WERI-Rb-1 (cell line): ENCODE measurements around the gene PDE1A.

ENCODE experiments used
- DNase-seq: peaks from one replicate; pipeline ENCODE4 v3.0.0-alpha.2; 2020
- H3K27ac ChIP-seq: fragments of 250-450 bp; sonication (Bioruptor Pico); 2 replicates; pipeline ENCODE4 v1.5.1; 2020; ENCODE audit warnings: mild to moderate bottlenecking, moderate library complexity
- H3K27me3 ChIP-seq: fragments of 250-450 bp; sonication (Bioruptor Pico); 2 replicates; pipeline ENCODE4 v1.5.1; 2021; ENCODE audit warnings: mild to moderate bottlenecking, low read depth, moderate library complexity; ENCODE audit not compliant: insufficient read depth, severe bottlenecking
- H3K36me3 ChIP-seq: fragments of 250-450 bp; sonication (Bioruptor Pico); 2 replicates; pipeline ENCODE4 v1.5.1; 2020; ENCODE audit warnings: mild to moderate bottlenecking, moderate library complexity
- H3K4me3 ChIP-seq: 2 replicates; pipeline ENCODE4 v1.5.1; 2011; ENCODE audit warnings: low read depth, mild to moderate bottlenecking, control low read depth, low read length
- H3K9me3 ChIP-seq: fragments of 250-450 bp; sonication (Bioruptor Pico); 2 replicates; pipeline ENCODE4 v1.5.1; 2021; ENCODE audit warnings: mild to moderate bottlenecking, moderate library complexity; ENCODE audit not compliant: severe bottlenecking
- TF ChIP-seq, protein P1 (sequence below): IDR thresholded peaks from 2 replicates; pipeline ENCODE4 v1.5.1; 2011; ENCODE audit warnings: low read depth, mild to moderate bottlenecking, control low read depth, inconsistent platforms, low read length

The PDE1A gene

GRCh38 chr2:182164686-182165085 is 262.1 kb downstream of the PDE1A start:
- no peak for DNase-seq
- no peaks in the 10 kb centered on the region for H3K27me3 ChIP-seq
- no peaks in the 10 kb centered on the region for H3K9me3 ChIP-seq
- no peak overlapping the region for H3K4me3 ChIP-seq
- H3K36me3 ChIP-seq = no peaks in the 10 kb centered on the region
- TF ChIP-seq, protein P1, sequence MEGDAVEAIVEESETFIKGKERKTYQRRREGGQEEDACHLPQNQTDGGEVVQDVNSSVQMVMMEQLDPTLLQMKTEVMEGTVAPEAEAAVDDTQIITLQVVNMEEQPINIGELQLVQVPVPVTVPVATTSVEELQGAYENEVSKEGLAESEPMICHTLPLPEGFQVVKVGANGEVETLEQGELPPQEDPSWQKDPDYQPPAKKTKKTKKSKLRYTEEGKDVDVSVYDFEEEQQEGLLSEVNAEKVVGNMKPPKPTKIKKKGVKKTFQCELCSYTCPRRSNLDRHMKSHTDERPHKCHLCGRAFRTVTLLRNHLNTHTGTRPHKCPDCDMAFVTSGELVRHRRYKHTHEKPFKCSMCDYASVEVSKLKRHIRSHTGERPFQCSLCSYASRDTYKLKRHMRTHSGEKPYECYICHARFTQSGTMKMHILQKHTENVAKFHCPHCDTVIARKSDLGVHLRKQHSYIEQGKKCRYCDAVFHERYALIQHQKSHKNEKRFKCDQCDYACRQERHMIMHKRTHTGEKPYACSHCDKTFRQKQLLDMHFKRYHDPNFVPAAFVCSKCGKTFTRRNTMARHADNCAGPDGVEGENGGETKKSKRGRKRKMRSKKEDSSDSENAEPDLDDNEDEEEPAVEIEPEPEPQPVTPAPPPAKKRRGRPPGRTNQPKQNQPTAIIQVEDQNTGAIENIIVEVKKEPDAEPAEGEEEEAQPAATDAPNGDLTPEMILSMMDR = no peak
- no peak overlapping the region for H3K27ac ChIP-seq

GRCh38 chr2:182163878-182164277 is 263.0 kb downstream of the PDE1A start:
- H3K4me3 ChIP-seq = no peak overlapping the region
- DNase-seq = no peak
- no peak overlapping the region for H3K27ac ChIP-seq

GRCh38 chr2:182148344-182148743 is 278.5 kb downstream of the PDE1A start:
- TF ChIP-seq, protein P1 = no peak
- H3K36me3 ChIP-seq = no peaks in the 10 kb centered on the region

More at GRCh38 chr2:182163878-182164277, 263.0 kb downstream of the PDE1A start:
- TF ChIP-seq, protein P1 = no peak
- Histone ChIP-seq H3K27me3 (no peaks in the 10 kb centered on the region), H3K9me3 (no peaks in the 10 kb centered on the region), H3K36me3 (no peaks in the 10 kb centered on the region)

GRCh38 chr2:182144776-182145165 is 282.1 kb downstream of the PDE1A start:
- Histone ChIP-seq H3K27me3 (no peaks in the 10 kb centered on the region), H3K9me3 (no peaks in the 10 kb centered on the region), H3K27ac (no peak overlapping the region), H3K4me3 (no peak overlapping the region), H3K36me3 (no peaks in the 10 kb centered on the region)
- TF ChIP-seq, protein P1 = no peak
- DNase-seq = no peak

More at GRCh38 chr2:182148344-182148743, 278.5 kb downstream of the PDE1A start:
- H3K27ac ChIP-seq = no peak overlapping the region
- no peak for DNase-seq
- H3K9me3 ChIP-seq = no peaks in the 10 kb centered on the region
- H3K4me3 ChIP-seq = no peak overlapping the region
- H3K27me3 ChIP-seq = no peaks in the 10 kb centered on the region

DNA sequence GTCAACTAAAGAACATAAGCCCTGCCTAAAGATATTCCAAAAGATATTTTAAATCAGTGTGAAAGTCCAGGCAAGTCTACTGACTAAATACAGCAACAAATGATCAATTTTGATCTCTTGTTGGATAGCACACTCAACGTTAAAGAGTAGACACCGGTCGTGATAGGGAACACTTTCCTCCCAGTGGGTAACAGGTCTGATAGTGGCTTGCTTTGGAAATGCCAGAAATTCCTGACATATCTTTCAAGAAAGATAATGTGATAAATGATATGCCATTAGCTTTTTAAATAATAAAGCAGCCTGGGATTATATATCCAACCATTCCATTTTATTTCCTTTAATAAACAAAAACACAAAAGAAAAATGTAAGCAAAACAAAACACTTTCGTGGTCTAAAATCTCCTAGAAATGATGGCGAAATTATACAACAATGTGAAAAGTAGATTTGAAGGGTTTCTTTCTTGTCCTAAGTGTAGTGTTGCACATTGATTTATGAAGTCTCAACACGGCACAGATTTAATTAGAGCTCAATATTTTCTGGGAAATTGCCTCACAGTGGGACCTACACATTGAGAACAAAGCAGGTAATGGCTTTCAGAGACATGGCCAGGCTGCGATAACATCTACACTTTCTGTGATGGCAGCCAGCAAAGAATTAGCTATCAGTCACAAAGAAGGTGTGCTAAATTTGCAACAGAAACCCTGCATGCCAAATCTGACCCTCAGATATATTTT is 282.6 kb downstream of the PDE1A start:
- H3K9me3 ChIP-seq = no peaks in the 10 kb centered on the region
- no peaks in the 10 kb centered on the region for H3K27me3 ChIP-seq
- H3K36me3 ChIP-seq = no peaks in the 10 kb centered on the region
- H3K4me3 ChIP-seq = no peak overlapping the region
- no peak for DNase-seq
- H3K27ac ChIP-seq = no peak overlapping the region
- TF ChIP-seq, protein P1 = no peak

DNA sequence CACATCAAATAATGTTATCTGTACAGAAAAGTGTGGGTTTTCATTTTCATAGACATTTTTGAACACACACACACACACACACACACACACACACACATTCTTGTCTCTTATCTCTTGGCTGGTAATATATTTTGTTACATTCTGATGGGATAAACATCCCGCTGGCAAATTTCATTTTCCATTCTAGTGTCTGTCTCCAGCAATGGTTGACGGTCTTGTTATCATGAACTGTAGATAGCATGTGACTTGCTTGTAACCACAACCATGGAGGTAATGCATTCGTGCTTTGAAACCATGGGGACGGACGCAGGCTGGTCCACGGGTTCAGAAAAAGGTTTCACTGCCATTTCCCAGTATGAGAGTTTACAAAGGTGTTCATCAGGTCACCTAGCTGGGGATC is 284.8 kb downstream of the PDE1A start:
- H3K36me3 ChIP-seq = no peaks in the 10 kb centered on the region
- no peak overlapping the region for H3K4me3 ChIP-seq
- DNase-seq = no peak
- no peak overlapping the region for H3K27ac ChIP-seq
- TF ChIP-seq, protein P1 = no peak
- H3K9me3 ChIP-seq = no peaks in the 10 kb centered on the region
- H3K27me3 ChIP-seq = no peaks in the 10 kb centered on the region
